HG03039 (cell line): ENCODE results near the gene RNF115.
"Not testable (repeated sequence)": the region's sequence is repeated elsewhere in the genome, so short reads cannot be mapped to it uniquely, and the experiment has no call there.

Experiments
- ATAC-seq: cut with Tn5 transposase; IDR thresholded peaks from one replicate; pipeline ENCODE4 v1.9.1; 2021; ENCODE audit warnings: mild to moderate bottlenecking, moderate library complexity; ENCODE audit not compliant: unreplicated experiment

Gene RNF115

DNA sequence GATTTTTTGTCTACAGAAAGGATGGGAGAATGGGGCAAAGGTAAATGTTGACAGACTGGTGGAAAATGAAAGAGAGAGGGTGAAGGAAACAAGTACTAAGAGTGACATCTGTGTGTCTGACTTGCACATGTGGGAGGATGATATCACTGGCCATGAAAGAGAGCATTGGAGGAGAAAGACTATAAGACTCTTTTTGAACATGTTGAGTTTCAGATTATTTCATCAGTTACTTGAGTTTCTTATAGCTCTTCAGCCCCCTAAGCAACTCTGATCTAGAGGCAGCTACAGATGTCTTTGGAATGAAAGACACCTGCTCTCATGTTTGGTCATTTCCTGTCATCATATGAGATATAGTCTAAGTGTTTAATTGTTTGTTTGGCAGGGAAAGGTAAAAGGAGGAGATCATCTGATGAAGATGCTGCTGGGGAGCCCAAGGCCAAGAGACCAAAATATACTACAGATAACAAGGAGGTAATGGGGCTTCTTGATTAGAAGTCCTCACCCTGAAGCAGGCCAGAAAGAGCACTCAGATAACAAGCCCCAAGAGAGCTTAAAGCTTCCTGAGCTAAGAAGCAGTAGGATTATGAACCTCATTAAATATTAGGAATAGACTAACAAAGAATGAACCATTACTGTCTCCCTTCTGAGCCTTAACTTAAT lies 4.6 kb upstream of the RNF115 start:
- no peak for ATAC-seq

DNA sequence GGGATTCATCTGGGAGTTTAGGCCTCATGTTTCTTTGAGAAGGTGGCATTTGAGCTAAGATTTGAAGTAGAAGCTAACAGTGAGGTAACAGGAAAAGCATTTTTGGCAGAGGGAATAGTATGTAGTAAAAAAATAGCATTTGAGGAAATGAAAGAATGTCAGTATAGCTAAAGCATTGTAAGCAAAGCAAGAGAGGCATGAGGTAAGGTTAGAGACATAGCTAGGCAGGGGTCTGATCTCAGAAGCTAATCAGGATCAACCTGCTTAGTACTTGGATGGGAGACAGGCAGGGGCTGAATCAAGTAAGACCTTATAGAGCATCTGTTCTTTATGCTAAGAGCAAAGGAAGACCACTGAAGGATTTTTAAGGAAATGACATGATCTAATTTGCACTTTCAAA lies 4.1 kb upstream of the RNF115 start:
- ATAC-seq: no peak

DNA sequence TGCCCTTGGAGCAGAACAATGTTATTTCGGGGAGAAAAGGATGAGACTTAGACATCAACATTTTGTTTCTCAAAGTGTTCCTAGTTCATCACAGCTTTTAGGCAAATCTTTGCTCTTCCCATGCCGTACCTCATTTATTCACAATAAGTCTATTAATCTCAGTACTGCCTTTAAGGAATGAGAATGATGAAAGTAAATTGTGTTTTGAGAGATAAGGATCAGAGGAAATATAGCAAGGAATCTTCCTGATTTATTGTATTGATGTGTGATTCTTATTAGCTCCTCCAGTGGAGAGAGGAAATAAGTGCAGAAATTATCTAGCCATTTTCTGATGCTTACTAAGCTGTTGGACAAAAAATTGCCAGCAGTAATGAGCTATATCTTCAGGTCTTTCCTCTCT lies 2.1 kb upstream of the RNF115 start:
- no peak for ATAC-seq

DNA sequence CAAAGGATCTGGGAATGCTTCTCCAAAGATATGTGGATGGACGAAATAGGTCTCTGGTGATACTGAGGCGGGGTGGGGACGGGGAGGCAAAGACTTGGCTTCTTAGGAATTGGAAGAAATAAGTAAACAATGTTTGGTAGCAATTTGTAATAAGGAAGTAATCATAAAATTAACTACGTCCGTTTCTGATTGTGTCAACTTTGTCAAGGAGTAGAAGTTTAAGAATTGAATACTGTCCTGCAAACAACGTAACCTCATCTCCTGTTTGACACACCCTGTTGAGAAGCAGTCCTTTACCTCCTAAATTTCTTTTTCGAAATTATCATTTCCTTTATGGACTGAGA lies 576 bp upstream of the RNF115 start:
- no peak for ATAC-seq

DNA sequence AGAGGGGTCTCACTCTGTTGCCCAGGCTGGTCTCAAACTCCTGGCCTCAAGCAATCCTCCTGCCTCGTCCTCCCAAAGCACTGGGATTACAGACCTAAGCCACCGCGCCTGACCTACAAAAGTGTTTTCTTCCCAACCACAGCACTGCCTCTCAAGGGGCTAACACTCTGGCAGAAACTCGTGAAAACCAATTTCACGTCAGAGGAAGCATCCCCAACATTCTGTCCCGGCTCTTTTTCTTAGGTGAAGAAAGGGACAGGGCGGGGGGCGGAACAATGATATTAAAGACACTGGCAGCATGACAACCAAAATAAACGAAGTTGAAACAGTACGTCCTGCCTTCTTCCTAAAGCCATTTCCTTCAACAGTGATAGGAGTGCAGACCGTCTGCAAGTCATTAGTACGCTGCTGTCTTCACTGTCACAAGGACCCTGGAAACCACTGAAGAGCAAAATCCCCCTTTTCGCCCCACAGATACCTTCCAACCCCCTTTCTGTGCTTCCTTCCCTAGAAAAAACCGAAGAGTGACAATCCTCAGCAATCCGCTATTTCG lies 1.0 kb downstream of the RNF115 start:
- ATAC-seq: not testable (repeated sequence)

DNA sequence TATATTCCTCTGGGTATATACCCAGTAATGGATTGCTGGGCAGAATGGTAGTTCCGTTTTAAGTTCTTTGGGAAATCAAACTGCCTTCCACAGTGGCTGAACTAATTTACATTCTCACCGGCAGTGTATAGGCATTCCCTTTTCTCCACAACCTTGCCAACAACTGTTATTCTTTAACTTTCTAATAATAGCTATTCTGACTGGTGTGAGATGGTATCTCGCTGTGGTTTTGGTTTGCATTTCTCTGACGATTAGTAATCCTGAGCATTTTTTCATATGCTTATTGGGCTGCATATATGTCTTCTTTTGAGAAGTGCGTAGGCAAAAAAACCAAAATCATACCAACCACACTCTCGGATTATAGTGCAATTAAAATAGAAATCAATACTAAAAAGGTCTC lies 5.8 kb downstream of the RNF115 start:
- not testable (repeated sequence) for ATAC-seq

DNA sequence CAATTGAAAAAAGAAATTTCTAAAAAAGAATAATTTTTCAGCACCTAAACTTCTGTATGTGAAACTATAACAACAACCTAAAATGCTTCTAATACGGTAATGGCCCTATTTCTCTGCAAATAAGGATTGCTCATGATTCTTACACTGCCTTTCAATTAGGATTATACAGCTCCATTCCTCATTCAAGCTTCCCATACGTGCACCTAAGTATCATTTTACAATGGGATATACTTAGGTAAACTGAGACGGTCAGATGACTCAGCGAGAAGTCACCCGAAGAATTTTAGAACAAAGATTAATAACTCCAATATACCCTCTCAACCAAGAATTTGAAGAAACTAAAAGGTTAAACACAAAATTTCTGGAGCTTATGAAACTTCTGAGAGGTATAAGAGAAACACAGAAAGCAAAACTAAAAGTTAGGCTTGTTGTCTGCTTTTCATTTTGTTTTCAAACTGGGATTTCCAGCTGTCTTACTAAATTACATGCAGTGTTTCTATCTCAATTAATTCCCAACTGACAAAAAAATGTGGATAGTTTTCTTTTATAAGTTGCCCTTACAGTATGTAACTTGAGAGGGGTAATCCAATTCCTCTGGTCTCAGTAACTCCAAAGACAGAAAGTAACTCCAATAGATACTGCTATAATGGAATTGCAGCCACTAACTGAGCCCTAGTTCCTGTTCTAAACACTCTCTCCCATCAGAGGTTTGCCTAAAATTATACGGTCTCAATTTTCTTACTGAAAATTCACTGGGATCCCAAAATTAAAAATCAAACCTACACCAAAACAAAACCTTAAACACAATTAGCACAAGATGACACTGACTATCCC lies 10.7 kb downstream of the RNF115 start:
- ATAC-seq: not testable (repeated sequence)

DNA sequence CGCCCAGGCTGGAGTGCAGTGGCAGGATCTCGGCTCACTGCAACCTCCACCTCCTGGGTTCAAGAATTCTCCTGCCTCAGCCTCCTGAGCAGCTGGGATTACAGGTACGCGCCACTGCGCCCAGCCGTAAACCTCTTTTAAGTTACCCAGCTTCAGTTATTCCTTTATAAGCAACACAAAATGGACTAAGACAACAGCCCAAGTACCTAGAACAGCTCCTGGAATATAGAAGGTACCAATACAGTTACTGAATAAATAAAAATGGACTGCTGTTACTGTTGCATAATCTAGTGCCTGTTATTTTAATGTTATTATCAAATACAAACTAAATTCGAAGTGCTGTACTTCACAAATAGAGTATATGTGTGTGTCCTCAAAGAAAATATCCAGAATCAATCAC lies 17.1 kb downstream of the RNF115 start:
- no peak for ATAC-seq

DNA sequence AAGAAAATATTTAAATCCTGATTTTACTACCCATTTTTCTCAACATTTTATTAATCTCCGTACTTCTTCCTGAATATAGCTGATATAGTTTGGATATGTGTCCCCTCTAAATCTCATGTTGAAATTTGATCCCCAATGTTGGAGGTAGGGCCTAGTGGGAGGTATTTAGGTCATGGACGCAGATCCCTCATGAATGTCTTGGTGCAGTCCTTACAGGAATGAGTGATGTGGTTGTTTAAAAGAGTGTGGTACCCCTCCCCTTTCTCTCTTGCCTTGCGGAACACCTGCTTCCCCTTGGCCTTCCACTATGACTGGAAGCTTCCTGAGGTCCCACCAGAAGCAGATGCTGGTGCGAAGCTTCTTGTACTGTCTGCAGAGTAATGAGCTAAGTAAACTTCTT lies 17.5 kb downstream of the RNF115 start:
- no peak for ATAC-seq

DNA sequence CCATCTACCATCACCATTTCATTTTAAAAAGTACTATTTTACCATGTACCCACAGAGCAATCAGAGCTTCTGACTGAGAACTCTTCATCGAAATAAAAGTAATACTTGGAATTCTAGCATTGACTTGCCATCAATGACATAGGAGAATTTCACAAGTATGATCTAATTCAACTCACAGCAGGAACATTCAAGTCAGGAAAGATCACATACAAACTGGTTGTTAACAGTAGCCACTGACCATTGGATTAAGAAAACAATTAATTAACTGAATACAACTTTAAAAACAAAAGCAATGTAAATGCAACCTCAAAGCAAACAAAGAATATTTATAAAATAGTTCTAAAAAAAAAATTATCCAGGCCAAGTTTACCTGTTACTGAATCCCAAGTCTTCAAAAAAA lies 18.8 kb downstream of the RNF115 start:
- no peak for ATAC-seq

DNA sequence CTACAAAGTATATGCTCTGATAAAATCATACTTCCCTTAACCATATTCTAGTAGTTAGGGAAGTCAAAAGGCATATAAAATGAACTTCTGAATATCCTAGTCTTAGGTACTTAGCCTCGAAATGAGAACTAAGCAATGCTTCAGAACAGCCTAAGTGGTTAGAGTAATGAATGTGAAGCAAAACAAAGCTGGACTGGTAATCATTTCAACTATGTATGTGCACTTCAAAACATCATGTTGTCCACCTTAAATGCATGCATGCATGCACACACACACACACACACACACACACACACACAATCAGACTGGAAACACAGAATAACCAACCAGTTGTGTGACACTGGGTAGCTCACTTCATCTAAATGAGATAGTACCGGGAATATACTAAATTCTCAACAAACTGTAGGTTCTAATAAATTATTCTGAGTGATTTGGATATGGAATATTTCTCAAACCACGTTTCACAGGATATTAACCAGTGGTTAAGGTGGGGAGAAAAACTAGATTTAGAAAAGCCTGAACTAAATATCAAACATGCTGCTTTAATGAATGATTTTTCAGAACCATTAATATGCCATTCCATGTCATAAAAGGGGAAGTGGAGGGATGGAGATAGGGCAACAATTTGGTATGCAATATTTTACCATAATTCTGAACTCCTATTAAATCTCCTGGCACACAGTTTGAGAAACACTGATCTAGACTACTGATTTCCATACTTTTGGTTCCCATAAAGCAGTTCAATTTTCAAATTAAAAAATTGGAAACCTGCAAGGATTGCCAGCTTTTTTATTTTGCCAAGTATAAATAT lies 19.5 kb downstream of the RNF115 start:
- no peak for ATAC-seq

DNA sequence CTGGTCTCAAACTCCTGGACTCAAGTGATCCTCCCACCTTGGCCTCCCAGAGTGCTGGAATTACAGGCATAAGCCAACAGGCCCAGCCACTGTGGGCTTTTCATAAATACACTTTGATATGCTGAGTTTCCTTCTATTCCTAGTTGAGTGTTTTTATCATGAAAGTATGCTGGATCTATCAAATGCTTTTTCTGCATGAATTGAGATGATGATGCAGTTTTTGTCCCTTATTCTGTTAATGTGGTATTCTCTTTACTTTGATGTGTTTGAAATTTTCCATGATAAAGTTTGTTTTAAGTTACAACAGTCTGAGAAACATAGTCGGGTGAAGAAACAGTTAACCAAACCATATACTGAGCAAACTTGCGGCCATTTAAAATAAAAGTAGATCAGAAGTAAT lies 24.1 kb downstream of the RNF115 start:
- ATAC-seq: no peak

DNA sequence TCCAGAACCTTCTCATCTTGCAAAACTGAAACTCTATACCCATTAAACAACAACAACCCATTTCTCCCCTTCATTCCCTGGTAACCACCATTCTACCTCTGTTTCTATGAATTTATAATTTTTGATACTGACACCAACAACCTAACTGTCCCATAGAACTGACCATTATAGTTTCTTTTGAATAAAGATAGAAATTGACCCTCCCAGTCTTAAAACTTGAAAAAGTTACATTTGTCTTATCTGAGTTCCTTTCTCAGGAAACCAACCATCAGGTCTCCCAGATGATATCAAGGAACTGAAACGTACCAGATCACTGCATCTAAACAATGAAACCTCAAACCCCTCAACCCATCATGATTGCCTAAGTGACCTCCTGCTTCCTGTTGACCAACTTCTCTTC lies 27.1 kb downstream of the RNF115 start:
- no peak for ATAC-seq

DNA sequence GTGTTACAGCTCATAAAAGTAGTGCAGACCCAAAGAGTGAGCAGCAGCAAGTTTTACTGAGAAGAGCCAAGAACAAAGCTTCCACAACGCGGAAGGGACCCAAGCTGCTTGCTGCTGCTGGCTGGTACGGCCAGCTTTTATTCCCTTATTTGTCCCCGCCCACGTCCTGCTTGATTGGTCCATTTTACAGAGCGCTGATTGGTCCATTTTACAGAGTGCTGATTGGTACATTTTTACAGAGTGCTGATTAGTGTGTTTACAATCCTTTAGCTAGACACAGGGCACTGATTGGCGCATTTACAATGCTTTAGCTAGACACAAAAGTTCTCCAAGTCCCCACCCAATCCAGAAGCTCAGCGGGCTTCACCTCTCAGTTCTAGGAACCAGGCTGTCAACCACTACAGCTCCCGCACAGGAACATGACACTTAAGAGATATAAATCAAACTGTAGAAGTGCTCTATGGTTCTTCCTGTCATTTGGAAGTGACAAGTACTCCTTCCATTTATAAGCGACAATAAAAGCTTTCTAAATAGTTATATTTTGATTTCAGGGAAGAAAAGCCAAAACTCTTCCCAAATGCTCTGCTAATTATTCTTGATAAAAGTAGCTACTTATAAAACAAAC lies 28.5 kb downstream of the RNF115 start:
- ATAC-seq: no peak

DNA sequence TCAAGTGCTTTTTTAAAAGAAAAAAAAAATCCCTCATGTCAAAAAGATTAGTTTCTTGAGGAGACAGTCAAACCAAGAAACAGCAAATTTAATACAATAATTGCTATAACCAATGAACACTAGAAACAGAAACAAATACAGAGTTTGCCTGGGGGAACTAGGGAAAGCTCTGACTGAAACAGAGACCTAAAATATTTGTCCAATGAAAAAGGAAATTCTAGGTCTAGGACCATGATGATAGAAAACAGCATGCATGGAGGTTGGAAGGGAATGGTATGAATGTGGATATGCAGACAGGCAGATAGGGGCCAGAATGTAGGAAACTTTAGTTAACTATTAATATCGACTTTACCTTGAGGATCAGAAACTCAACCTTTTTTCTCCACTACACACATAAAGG lies 31.4 kb downstream of the RNF115 start:
- no peak for ATAC-seq

DNA sequence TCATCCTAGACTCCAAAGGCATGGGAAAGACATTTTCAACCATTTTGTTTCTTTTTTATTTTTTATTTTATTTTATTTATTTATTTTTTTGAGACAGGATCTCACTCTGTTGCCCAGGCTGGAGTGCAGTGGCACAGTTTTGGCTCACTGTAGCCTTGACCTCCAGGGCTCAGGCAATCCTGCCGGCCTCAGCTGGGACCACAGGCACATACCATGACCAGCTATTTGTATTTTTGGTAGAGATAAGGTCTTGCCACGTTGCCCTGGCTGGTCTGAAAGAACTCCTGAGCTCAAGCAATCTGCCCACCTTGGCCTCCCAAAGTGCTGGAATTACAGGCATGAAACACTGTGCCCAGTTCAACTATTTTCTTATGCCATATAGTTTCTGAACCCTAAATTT lies 32.0 kb downstream of the RNF115 start:
- not testable (repeated sequence) for ATAC-seq

DNA sequence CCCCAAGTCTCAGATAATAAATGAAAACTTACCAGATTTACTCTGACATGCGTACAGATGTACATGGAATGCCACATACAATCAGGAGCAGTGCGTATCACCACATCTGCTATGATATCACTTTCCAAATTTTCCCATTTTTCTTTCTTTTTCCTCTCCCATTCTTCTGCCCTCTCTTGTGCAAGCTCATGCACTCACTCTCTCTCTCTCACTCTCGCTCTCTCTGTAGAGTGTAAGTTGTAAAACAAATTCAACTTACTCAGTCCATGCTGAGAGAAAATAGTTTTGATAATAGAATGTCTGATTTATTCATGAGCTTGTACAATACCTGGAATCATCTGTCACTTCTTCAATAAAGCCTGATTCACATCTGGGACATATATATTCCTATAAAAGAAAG lies 35.3 kb downstream of the RNF115 start:
- ATAC-seq: no peak

DNA sequence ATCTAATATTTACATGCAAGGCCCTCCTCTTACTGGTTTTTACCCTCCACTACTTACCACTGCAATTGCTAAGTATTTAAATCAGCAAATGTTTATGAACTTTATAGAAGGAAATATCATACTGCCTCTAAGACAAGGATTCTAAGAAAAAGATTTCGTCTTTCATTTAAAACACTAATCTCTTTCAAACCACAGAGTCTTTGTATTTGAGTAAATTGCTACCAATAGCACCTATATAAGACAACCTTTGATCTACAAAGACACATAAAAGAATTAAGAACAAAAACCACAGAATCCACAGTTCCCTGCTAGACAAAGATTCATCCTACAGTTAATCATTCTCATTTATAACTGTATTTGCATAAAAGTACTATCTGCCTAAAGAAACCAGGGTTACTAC lies 37.6 kb downstream of the RNF115 start:
- ATAC-seq: no peak

DNA sequence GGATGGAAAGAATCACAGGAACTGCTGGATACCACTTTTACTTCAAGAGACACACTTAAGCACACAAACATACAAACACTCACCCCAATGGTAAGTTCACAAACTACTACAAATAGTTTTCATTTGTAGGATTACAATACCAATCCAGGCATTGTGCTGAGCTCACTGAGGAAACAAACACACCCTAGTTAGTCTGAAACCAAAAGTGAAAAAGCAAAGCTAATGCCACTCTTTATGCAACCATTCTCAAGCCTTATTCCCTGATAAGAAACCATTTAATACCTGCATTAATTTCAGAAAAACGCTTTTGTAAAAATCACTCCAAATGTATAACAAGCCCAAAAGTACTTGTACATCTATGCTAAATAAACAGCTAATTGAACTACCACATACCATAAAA lies 38.3 kb downstream of the RNF115 start:
- ATAC-seq: no peak

DNA sequence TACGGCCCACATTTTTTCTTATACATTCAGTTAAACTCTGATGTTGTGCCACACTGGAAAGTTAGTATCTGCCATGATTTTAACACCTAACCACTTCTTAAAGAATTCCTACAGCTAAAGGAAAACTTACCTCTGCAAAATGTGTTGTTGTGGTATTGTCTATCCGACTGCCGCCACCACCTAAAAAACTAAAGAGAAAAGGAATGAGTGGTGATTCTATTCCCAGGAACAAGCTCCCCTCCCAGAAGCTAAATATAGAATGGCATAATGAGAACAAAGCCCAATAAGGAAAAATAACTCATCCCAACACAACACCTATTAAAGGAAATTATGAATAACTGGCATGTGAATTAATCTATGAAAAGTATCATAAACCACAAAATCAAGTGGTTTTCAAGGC lies 39.5 kb downstream of the RNF115 start:
- no peak for ATAC-seq
